ENCODE results near the gene GAK.

- TF ChIP-seq CTCF (IDR thresholded peaks at IDR 0.05; ENCODE audit: low read depth, low read length) = no peak
- no peak for TF ChIP-seq POLR2A (IDR thresholded peaks at IDR 0.05; ENCODE audit: extremely low read depth, insufficient read length)
These were observed 22.3 kb upstream of the GAK start for GRCh38 chr4:954211-955020.

Data from NB4 (cell line).